Smooth muscle cell (in vitro differentiated cells): ENCODE measurements around the gene SENP6. TPM values are rescaled to one million over a fixed set of nuclear protein-coding genes. Genes with fewer than 3 reads are reported as not detected.
"Not testable (repeated sequence)": the region's sequence is repeated elsewhere in the genome, so short reads cannot be mapped to it uniquely, and the experiment has no call there.

Source experiments
- DNase-seq: peaks from one replicate; lab custom pipeline; 2025; ENCODE audit not compliant: unreplicated experiment; lab: John Stamatoyannopoulos, UW
- H2AFZ ChIP-seq: fragments of 200-600 bp; sonication (generic); 2 replicates; pipeline ENCODE4 v1.6.0; 2016; ENCODE audit warnings: antibody characterized with exemption, low read depth, mild to moderate bottlenecking
- H3F3A ChIP-seq: fragments of 200-600 bp; sonication (generic); 2 replicates; pipeline ENCODE4 v1.6.0; 2017; ENCODE audit warnings: antibody characterized with exemption, low read depth
- H3K27ac ChIP-seq: fragments of 200-600 bp; sonication (generic); 2 replicates; pipeline ENCODE4 v1.5.1; 2016; ENCODE audit warnings: low read depth, mild to moderate bottlenecking
- H3K27me3 ChIP-seq: fragments of 200-600 bp; sonication (generic); 2 replicates; pipeline ENCODE4 v1.6.1; 2016; ENCODE audit warnings: low read depth, mild to moderate bottlenecking
- H3K36me3 ChIP-seq: fragments of 200-600 bp; sonication (generic); 2 replicates; pipeline ENCODE4 v1.5.1; 2016; ENCODE audit warnings: low read depth
- H3K4me1 ChIP-seq: fragments of 200-600 bp; sonication (generic); 2 replicates; pipeline ENCODE4 v1.5.1; 2016; ENCODE audit warnings: low read depth
- H3K4me2 ChIP-seq: fragments of 200-600 bp; sonication (generic); 2 replicates; pipeline ENCODE4 v1.6.0; 2016; ENCODE audit warnings: mild to moderate bottlenecking
- H3K4me3 ChIP-seq: fragments of 200-600 bp; sonication (generic); 2 replicates; pipeline ENCODE4 v1.5.1; 2016; ENCODE audit warnings: mild to moderate bottlenecking
- H3K79me2 ChIP-seq: fragments of 200-600 bp; sonication (generic); 2 replicates; pipeline ENCODE4 v1.6.0; 2016; ENCODE audit warnings: low read depth, mild to moderate bottlenecking
- H3K9ac ChIP-seq: fragments of 200-600 bp; sonication (generic); 2 replicates; pipeline ENCODE4 v1.6.0; 2016; ENCODE audit warnings: low read depth
- H3K9me3 ChIP-seq: fragments of 200-600 bp; sonication (generic); replicated peaks from 2 replicates; pipeline ENCODE4 v1.5.1; 2016; ENCODE audit warnings: low read depth
- H4K20me1 ChIP-seq: fragments of 200-600 bp; sonication (generic); 2 replicates; pipeline ENCODE4 v1.6.0; 2016; ENCODE audit warnings: low read depth
- WGBS: methylation state at CpG from one replicate; pipeline ENCODE4 v1.1.7; 2016; ENCODE audit warnings: low lambda C conversion rate; 5-methylcytosine and 5-hydroxymethylcytosine counted together
- polyA plus RNA-seq: library from polyadenylated mRNA; unstranded; fragments of >200 nt; fragmentation: Nextera tagmentation; extraction: Ambion mirVana; gene quantifications from 2 replicates; pipeline ENCODE4 v1.2.1, GENCODE V29; 2016
- total RNA-seq: library from RNA; depleted of rRNA; stranded (reverse); fragments of >200 nt; gene quantifications from 2 replicates; pipeline ENCODE4 v1.2.3, GENCODE V29; 2014
- TF ChIP-seq, protein P1 (sequence below): fragments of 200-600 bp; sonication (generic); IDR thresholded peaks from 2 replicates; pipeline ENCODE4 v1.5.1; 2017; ENCODE audit warnings: borderline replicate concordance, mild to moderate bottlenecking, antibody characterized with exemption; ENCODE audit not compliant: insufficient read depth, poor library complexity, severe bottlenecking

SENP6 gene
- total and polyA plus RNA-seq, 2 experiments from 2014 or later: 45.0 to 126 TPM

DNA sequence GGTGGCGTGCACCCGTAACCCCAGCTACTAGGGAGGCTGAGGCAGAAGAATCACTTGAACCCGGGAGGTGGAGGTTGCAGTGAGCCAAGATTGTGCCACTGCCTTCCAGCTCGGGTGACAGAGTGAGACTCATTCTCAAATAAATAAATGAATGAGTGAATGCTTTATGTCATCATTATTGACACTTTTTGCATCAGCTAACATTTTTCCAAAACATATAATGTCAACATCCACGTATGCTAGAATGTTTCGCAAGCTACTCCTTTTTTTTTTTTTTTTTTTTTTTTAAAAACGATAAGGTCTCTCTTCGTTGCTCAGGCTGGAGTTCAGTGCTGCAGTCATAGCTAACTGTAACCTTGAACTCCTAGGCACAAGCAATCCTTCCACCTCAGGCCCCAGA lies 72.2 kb downstream of the SENP6 start:
- Histone ChIP-seq H3K9me3 (no peaks in the 10 kb centered on the region), H3K27ac (no peak overlapping the region), H3K4me3 (no peak overlapping the region), H3K79me2 (peaks cover 6% of the 10 kb centered on the region), H3K4me2 (no peak overlapping the region), H3K9ac (no peak overlapping the region), H3K4me1 (no peaks in the 10 kb centered on the region), H3F3A (peaks cover 3% of the 10 kb centered on the region), H2AFZ (no peak overlapping the region), H3K27me3 (no peaks in the 10 kb centered on the region), H4K20me1 (peaks cover 6% of the 10 kb centered on the region), H3K36me3 (peaks cover 29% of the 10 kb centered on the region)
- TF ChIP-seq, protein P1, sequence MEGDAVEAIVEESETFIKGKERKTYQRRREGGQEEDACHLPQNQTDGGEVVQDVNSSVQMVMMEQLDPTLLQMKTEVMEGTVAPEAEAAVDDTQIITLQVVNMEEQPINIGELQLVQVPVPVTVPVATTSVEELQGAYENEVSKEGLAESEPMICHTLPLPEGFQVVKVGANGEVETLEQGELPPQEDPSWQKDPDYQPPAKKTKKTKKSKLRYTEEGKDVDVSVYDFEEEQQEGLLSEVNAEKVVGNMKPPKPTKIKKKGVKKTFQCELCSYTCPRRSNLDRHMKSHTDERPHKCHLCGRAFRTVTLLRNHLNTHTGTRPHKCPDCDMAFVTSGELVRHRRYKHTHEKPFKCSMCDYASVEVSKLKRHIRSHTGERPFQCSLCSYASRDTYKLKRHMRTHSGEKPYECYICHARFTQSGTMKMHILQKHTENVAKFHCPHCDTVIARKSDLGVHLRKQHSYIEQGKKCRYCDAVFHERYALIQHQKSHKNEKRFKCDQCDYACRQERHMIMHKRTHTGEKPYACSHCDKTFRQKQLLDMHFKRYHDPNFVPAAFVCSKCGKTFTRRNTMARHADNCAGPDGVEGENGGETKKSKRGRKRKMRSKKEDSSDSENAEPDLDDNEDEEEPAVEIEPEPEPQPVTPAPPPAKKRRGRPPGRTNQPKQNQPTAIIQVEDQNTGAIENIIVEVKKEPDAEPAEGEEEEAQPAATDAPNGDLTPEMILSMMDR: no peak
- 94% methylated on average over 8 of the region's 8 CpGs for WGBS
- no peak for DNase-seq

DNA sequence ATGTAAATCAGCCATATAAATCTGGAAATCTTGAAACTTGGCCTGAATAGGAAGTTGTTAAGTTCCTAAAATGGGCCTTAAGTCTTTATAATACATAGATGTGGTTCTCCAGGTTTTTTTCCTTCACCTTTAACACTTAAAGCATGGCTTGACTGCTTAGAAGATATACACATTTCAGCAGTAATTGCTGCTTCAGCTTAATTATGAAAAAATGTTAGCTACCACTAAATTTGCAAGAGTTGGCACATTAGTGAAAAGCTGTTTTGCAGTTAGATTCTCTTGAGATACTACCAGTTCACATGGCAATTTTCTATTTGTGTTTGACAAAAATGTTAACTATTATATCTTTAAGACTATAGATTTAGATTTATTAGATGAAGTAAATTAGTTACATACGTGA lies 74.7 kb downstream of the SENP6 start:
- TF ChIP-seq, protein P1: no peak
- peaks cover 3% of the 10 kb centered on the region for H3F3A ChIP-seq
- H2AFZ ChIP-seq: no peak overlapping the region
- H3K4me3 ChIP-seq: no peak overlapping the region
- H3K79me2 ChIP-seq: no peaks in the 10 kb centered on the region
- H3K36me3 ChIP-seq: peaks cover 48% of the 10 kb centered on the region
- H3K4me1 ChIP-seq: no peaks in the 10 kb centered on the region
- H4K20me1 ChIP-seq: peaks cover 3% of the 10 kb centered on the region
- no peak overlapping the region for H3K9ac ChIP-seq
- 94% methylated on average over 1 of the region's 1 CpG for WGBS
- H3K27me3 ChIP-seq: no peaks in the 10 kb centered on the region
- no peak for DNase-seq
- H3K9me3 ChIP-seq: no peaks in the 10 kb centered on the region
- no peak overlapping the region for H3K4me2 ChIP-seq
- no peak overlapping the region for H3K27ac ChIP-seq

DNA sequence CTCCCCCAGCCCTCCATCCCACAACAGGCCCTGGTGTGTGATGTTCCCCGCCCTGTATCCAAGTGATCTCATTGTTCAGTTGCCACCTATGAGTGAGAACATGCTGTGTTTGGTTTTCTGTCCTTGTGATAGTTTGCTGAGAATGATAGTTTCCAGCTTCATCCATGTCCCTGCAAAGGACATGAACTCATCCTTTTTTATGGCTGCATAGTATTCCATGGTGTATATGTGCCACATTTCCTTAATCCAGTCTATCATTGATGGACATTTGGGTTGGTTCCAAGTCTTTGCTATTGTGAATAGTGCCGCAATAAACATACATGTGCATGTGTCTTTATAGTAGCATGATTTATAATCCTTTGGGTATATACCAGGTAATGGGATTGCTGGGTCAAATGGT lies 80.9 kb downstream of the SENP6 start:
- H3K4me3 ChIP-seq, H4K20me1 ChIP-seq, H3F3A ChIP-seq, H2AFZ ChIP-seq, DNase-seq, H3K4me1 ChIP-seq, H3K27me3 ChIP-seq, H3K9ac ChIP-seq, H3K27ac ChIP-seq, H3K4me2 ChIP-seq, H3K9me3 ChIP-seq: not testable (repeated sequence)
- Histone ChIP-seq H3K79me2 (peaks cover 11% of the 10 kb centered on the region), H3K36me3 (peaks cover 37% of the 10 kb centered on the region)
- 100% methylated on average over 2 of the region's 2 CpGs for WGBS

DNA sequence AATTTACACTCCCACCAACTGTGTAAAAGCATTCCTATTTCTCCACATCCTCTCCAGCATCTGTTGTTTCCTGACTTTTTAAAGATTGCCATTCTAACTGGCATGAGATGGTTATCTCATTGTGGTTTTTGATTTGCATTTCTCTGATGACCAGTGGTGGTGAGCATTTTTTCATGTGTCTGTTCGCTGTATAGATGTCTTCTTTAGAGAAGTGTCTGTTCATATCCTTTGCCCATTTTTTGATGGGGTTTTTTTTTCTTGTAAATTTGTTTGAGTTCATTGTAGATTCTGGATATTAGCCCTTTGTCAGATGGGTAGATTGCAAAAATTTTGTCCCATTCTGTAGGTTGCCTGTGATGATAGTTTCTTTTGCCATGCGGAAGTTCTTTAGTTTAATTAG lies 81.3 kb downstream of the SENP6 start:
- H3K4me2 ChIP-seq, DNase-seq, H3K4me1 ChIP-seq, H4K20me1 ChIP-seq, H3F3A ChIP-seq, H2AFZ ChIP-seq, H3K9me3 ChIP-seq, H3K27ac ChIP-seq, H3K4me3 ChIP-seq, H3K9ac ChIP-seq, H3K27me3 ChIP-seq: not testable (repeated sequence)
- H3K36me3 ChIP-seq: peaks cover 34% of the 10 kb centered on the region
- WGBS: 100% methylated on average over 2 of the region's 2 CpGs
- H3K79me2 ChIP-seq: peaks cover 11% of the 10 kb centered on the region

DNA sequence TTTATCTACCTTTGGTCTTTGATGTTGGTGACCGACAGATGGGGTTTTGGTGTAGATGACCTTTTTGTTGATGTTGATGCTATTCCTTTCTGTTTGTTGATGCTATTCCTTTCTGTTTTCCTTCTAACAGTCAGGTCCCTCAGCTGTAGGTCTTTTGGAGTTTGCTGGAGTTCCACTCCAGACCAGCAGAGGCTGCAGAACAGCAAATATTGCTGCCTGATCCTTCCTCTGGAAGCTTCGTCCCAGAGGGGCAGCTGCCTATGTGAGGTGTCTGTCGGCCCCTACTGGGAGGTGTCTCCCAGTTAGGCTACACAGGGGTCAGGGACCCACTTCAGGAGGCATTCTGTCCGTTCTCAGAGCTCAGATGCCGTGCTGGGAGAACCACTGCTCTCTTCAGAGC lies 85.9 kb downstream of the SENP6 start:
- H3K79me2 ChIP-seq: peaks cover 17% of the 10 kb centered on the region
- not testable (repeated sequence) for H3K9me3 ChIP-seq, H3K27me3 ChIP-seq, H3K4me3 ChIP-seq, H3F3A ChIP-seq, H3K4me2 ChIP-seq, H3K27ac ChIP-seq, H3K9ac ChIP-seq, H4K20me1 ChIP-seq, H2AFZ ChIP-seq, H3K4me1 ChIP-seq, DNase-seq, H3K36me3 ChIP-seq
- 97% methylated on average over 5 of the region's 5 CpGs for WGBS

DNA sequence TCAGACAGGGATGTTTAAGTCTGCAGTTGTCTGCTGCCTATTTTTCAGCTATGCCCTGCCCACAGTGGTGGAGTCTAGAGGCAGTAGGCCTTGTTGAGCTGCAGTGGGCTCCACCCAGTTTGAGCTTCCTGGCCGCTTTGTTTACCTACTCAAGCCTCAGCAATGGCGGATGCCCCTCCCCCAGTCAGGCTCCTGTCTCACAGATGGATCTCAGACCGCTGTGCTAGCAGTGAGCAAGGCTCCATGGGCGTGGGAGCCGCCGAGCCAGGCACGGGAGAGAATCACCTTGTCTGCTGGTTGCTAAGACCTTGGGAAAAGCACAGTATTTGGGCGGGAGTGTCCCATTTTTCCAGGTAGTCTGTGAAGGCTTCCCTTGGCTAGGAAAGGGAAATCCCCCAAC lies 86.3 kb downstream of the SENP6 start:
- not testable (repeated sequence) for H3K4me2 ChIP-seq, H3K27me3 ChIP-seq, H3K9me3 ChIP-seq, H3K27ac ChIP-seq, H3F3A ChIP-seq, H3K36me3 ChIP-seq, DNase-seq, H3K4me1 ChIP-seq, H3K9ac ChIP-seq, H4K20me1 ChIP-seq, H2AFZ ChIP-seq, H3K4me3 ChIP-seq
- peaks cover 17% of the 10 kb centered on the region for H3K79me2 ChIP-seq
- 97% methylated on average over 8 of the region's 8 CpGs for WGBS
